Measurements from ENCODE around the gene BLM.

DNA sequence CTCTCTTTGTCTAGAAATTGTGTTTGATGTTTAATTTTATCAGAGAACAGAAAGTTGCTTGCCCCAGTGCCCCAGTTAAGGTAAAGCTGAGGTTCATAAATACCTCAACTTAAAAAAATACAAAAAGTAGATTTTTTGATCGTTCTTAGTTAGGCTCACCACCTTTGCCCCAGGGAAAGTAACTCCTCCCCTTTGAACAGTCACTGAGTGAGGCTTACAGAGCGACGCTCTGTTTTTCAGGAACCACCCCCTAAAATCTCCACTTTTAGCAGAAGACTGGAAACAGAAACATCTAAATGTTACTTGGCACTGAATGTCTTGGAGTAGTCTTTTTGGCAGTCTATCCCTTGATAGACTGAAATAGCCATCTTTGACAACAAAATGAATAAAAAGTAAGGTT lies 24.9 kb downstream of the BLM start:
- TF ChIP-seq, protein P1, sequence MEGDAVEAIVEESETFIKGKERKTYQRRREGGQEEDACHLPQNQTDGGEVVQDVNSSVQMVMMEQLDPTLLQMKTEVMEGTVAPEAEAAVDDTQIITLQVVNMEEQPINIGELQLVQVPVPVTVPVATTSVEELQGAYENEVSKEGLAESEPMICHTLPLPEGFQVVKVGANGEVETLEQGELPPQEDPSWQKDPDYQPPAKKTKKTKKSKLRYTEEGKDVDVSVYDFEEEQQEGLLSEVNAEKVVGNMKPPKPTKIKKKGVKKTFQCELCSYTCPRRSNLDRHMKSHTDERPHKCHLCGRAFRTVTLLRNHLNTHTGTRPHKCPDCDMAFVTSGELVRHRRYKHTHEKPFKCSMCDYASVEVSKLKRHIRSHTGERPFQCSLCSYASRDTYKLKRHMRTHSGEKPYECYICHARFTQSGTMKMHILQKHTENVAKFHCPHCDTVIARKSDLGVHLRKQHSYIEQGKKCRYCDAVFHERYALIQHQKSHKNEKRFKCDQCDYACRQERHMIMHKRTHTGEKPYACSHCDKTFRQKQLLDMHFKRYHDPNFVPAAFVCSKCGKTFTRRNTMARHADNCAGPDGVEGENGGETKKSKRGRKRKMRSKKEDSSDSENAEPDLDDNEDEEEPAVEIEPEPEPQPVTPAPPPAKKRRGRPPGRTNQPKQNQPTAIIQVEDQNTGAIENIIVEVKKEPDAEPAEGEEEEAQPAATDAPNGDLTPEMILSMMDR (IDR thresholded peaks at IDR 0.05), result no peak
- TF ChIP-seq EP300 (IDR thresholded peaks at IDR 0.05), result no peak
- no peak for TF ChIP-seq POLR2AphosphoS5 (IDR thresholded peaks at IDR 0.05)

All from suprapubic skin (tissue), 4 donors.